H1 (cell line): ENCODE results near the gene F11R. TPM values are rescaled to one million over a fixed set of nuclear protein-coding genes. Genes with fewer than 3 reads are reported as not detected.

Experiments used
- CTCF ChIA-PET: fragments of 300-600 bp; sonication (Branson Sonifier 250); formaldehyde crosslinking; loops from one replicate; lab custom pipeline; 2021; ENCODE audit not compliant: partially characterized antibody; lab: Charles Lee
- POLR2A ChIA-PET: fragments of 300-600 bp; sonication (Branson Sonifier 250); formaldehyde crosslinking; loops from one replicate; lab custom pipeline; 2021; ENCODE audit warnings: inconsistent platforms; ENCODE audit not compliant: partially characterized antibody; lab: Charles Lee
- DNase-seq, 2 experiments: peaks; one replicate each; pipeline versions ENCODE4 v3.0.0 to v3.0.0-alpha.2; 2010 to 2022; ENCODE audit warnings: low spot score in 2 of 2, low read depth in 1 of 2, mixed read lengths in 1 of 2
- FAIRE-seq: peaks from 2 replicates; lab custom pipeline; 2011; peaks lifted over from hg19 to GRCh38; lab: Jason Lieb, UNC
- H2AFZ ChIP-seq: 2 replicates; pipeline ENCODE4 v1.8.1; 2012; ENCODE audit warnings: low read length, inconsistent platforms
- H2AK5ac ChIP-seq: 2 replicates; pipeline ENCODE4 v1.6.1; 2013; ENCODE audit warnings: low read depth, low read length
- H2BK120ac ChIP-seq: replicated peaks from 2 replicates; pipeline ENCODE3; 2013; ENCODE audit warnings: low read depth, low read length, inconsistent platforms
- H2BK12ac ChIP-seq: 2 replicates; pipeline ENCODE4 v1.6.1; 2013; ENCODE audit warnings: low read depth, low read length
- H2BK15ac ChIP-seq: 2 replicates; pipeline ENCODE4 v1.6.1; 2013; ENCODE audit warnings: low read length
- H2BK20ac ChIP-seq: 2 replicates; pipeline ENCODE4 v1.6.1; 2013; ENCODE audit warnings: low read length
- H2BK5ac ChIP-seq: 2 replicates; pipeline ENCODE4 v1.6.1; 2013; ENCODE audit warnings: low read depth, low read length
- H3K14ac ChIP-seq: 2 replicates; pipeline ENCODE4 v1.6.1; 2013; ENCODE audit warnings: inconsistent platforms; ENCODE audit not compliant: insufficient read length
- H3K18ac ChIP-seq: 2 replicates; pipeline ENCODE4 v1.6.1; 2013; ENCODE audit warnings: low read length; ENCODE audit errors: extremely low read depth
- H3K23ac ChIP-seq: 2 replicates; pipeline ENCODE4 v1.6.1; 2013; ENCODE audit warnings: inconsistent platforms; ENCODE audit not compliant: insufficient read length
- H3K23me2 ChIP-seq: 2 replicates; pipeline ENCODE4 v1.6.1; 2013; ENCODE audit warnings: low read depth, low read length
- H3K27ac ChIP-seq: 2 replicates; pipeline ENCODE4 v1.6.1; 2011; ENCODE audit warnings: low read depth, low read length, inconsistent platforms
- H3K27me3 ChIP-seq, 4 experiments: replicated peaks in 1 of 4; 1 replicate in 1 of 4; 2 replicates in 3 of 4; pipeline versions ENCODE4 v1.6.1 to v1.8.1; 2011 to 2013; ENCODE audit warnings: low read length in 3 of 4, mild to moderate bottlenecking in 3 of 4, inconsistent platforms in 2 of 4, mixed read lengths in 2 of 4, moderate library complexity in 1 of 4; ENCODE audit not compliant: control insufficient read depth in 3 of 4, insufficient read depth in 3 of 4; ENCODE audit errors: extremely low read depth in 1 of 4
- H3K36me3 ChIP-seq, 4 experiments: 2 replicates each; pipeline versions ENCODE4 v1.6.1 to v1.8.1; 2011 to 2013; ENCODE audit warnings: mild to moderate bottlenecking in 4 of 4, low read length in 3 of 4, moderate library complexity in 2 of 4, control low read depth in 1 of 4, inconsistent platforms in 1 of 4; ENCODE audit not compliant: insufficient read depth in 4 of 4, control insufficient read depth in 2 of 4
- H3K4ac ChIP-seq: replicated peaks from 2 replicates; pipeline ENCODE3; 2013; ENCODE audit warnings: low read length, low read depth, mixed read lengths, inconsistent platforms; ENCODE audit not compliant: insufficient read length
- H3K4me1 ChIP-seq, 4 experiments: replicated peaks in 1 of 4; 1 replicate in 1 of 4; 2 replicates in 3 of 4; pipeline versions ENCODE4 v1.6.1 to v1.8.1; 2011 to 2013; ENCODE audit warnings: low read length in 3 of 4, inconsistent platforms in 2 of 4, mixed read lengths in 1 of 4; ENCODE audit not compliant: insufficient read depth in 4 of 4, control insufficient read depth in 3 of 4
- H3K4me2 ChIP-seq, 2 experiments: 2 replicates each; pipeline versions ENCODE4 v1.6.1 to v1.8.1; 2011 to 2013; ENCODE audit warnings: low read depth in 2 of 2, low read length in 2 of 2, control low read depth in 1 of 2, inconsistent platforms in 1 of 2, mild to moderate bottlenecking in 1 of 2; ENCODE audit not compliant: insufficient read depth in 1 of 2
- H3K4me3 ChIP-seq, 4 experiments: fragments of 200-600, 300-600 bp in 1 of 4; sonication (generic), shearing (Covaris generic), sonication (Bioruptor Twin) in 1 of 4; 2 replicates each; pipeline versions ENCODE4 v1.5.1 to v1.8.1; 2011 to 2016; ENCODE audit warnings: low read length in 4 of 4, low read depth in 3 of 4, control low read depth in 2 of 4, inconsistent platforms in 2 of 4, mild to moderate bottlenecking in 2 of 4, mixed read lengths in 1 of 4, moderate library complexity in 1 of 4; ENCODE audit not compliant: insufficient read depth in 2 of 4; ENCODE audit errors: extremely low read depth in 1 of 4
- H3K56ac ChIP-seq: replicated peaks from 2 replicates; pipeline ENCODE3; 2013; ENCODE audit warnings: low read depth, mild to moderate bottlenecking, mixed read lengths, low read length, inconsistent platforms; ENCODE audit not compliant: insufficient read length
- H3K79me1 ChIP-seq: 2 replicates; pipeline ENCODE4 v1.6.1; 2013; ENCODE audit warnings: low read depth, low read length, control low read depth
- H3K79me2 ChIP-seq, 2 experiments: 2 replicates each; pipeline versions ENCODE4 v1.6.1 to v1.8.1; 2012 to 2013; ENCODE audit warnings: low read length in 2 of 2, mild to moderate bottlenecking in 2 of 2, inconsistent platforms in 1 of 2; ENCODE audit not compliant: insufficient read depth in 2 of 2, control insufficient read depth in 1 of 2
- H3K9ac ChIP-seq, 4 experiments: replicated peaks in 1 of 4; 1 replicate in 1 of 4; 2 replicates in 3 of 4; pipeline versions ENCODE4 v1.6.1 to v1.8.1; 2011 to 2013; ENCODE audit warnings: low read depth in 3 of 4, low read length in 3 of 4, control low read depth in 2 of 4, mild to moderate bottlenecking in 2 of 4, moderate library complexity in 2 of 4, inconsistent platforms in 1 of 4; ENCODE audit errors: extremely low read depth in 1 of 4
- H3K9me3 ChIP-seq, 2 experiments: 2 replicates each; pipeline versions ENCODE4 v1.6.1 to v1.8.1; 2012 to 2013; ENCODE audit warnings: mild to moderate bottlenecking in 2 of 2, moderate library complexity in 2 of 2, control low read depth in 1 of 2, inconsistent platforms in 1 of 2, low read depth in 1 of 2, low read length in 1 of 2, mixed read lengths in 1 of 2; ENCODE audit not compliant: insufficient read depth in 2 of 2
- H4K20me1 ChIP-seq, 2 experiments: replicated peaks in 1 of 2; 2 replicates each; pipeline versions ENCODE3 to v1.8.1; 2011 to 2013; ENCODE audit warnings: inconsistent platforms in 2 of 2, low read length in 2 of 2, mild to moderate bottlenecking in 1 of 2; ENCODE audit not compliant: insufficient read depth in 2 of 2, control insufficient read depth in 1 of 2
- H4K5ac ChIP-seq: 2 replicates; pipeline ENCODE4 v1.6.1; 2013; ENCODE audit warnings: low read length, low read depth, mixed read lengths, inconsistent platforms; ENCODE audit not compliant: insufficient read length
- H4K8ac ChIP-seq: 2 replicates; pipeline ENCODE4 v1.8.0; 2013; ENCODE audit warnings: mild to moderate bottlenecking, moderate library complexity, low read length, inconsistent platforms; ENCODE audit not compliant: insufficient read depth; ENCODE audit errors: extremely low read depth
- H4K91ac ChIP-seq: replicated peaks from 2 replicates; pipeline ENCODE3; 2013; ENCODE audit warnings: low read length, mixed read lengths, inconsistent platforms; ENCODE audit not compliant: insufficient read length
- BACH1 ChIP-seq: IDR thresholded peaks from 2 replicates; pipeline ENCODE4 v1.6.1; 2012; ENCODE audit warnings: low read length, improper control_type of control experiment
- BCL11A ChIP-seq, 2 experiments: IDR thresholded peaks; one replicate each; pipeline ENCODE4 v1.6.1; 2011; ENCODE audit warnings: low read depth in 2 of 2, low read length in 2 of 2, mild to moderate bottlenecking in 2 of 2
- BRCA1 ChIP-seq: IDR thresholded peaks from 2 replicates; pipeline ENCODE4 v1.6.1; 2012; ENCODE audit warnings: low read depth, low read length, improper control_type of control experiment
- CBX5 ChIP-seq: fragments of 300-800, 300-1000 bp; sonication (generic); IDR thresholded peaks from 2 replicates; pipeline ENCODE4 v1.7.1; 2016; ENCODE audit warnings: antibody characterized with exemption, low read length, low read depth
- CEBPB ChIP-seq: IDR thresholded peaks from 2 replicates; pipeline ENCODE4 v1.6.1; 2012; ENCODE audit warnings: low read depth, low read length
- CTBP2 ChIP-seq: IDR thresholded peaks from 2 replicates; pipeline ENCODE4 v1.7.0; 2011; ENCODE audit warnings: borderline replicate concordance, mild to moderate bottlenecking, moderate library complexity, mixed read lengths, low read length; ENCODE audit not compliant: insufficient read depth, insufficient read length
- JUND ChIP-seq: IDR thresholded peaks from 2 replicates; pipeline ENCODE4 v1.6.1; 2011; ENCODE audit warnings: mild to moderate bottlenecking, improper control_type of control experiment, low read length
- SIRT6 ChIP-seq: IDR thresholded peaks from one replicate; pipeline ENCODE4 v1.7.1; 2012; ENCODE audit warnings: low read length, inconsistent platforms
- SP2 ChIP-seq: IDR thresholded peaks from 2 replicates; pipeline ENCODE4 v1.6.1; 2012; ENCODE audit warnings: mild to moderate bottlenecking, low read length, inconsistent platforms
- TAF7 ChIP-seq: optimal IDR thresholded peaks from 2 replicates; pipeline ENCODE3; 2011; ENCODE audit warnings: low read depth, mild to moderate bottlenecking, inconsistent platforms, low read length, moderate library complexity, borderline replicate concordance
- WGBS, 2 experiments: shearing (Covaris generic) in 1 of 2; methylation state at CpG; one replicate each; pipeline versions ENCODE4 v1.1.6 to v1.1.7; 2013 to 2015; ENCODE audit warnings: low lambda C conversion rate in 2 of 2, mixed read lengths in 2 of 2, inconsistent platforms in 1 of 2, low coverage in 1 of 2, missing lambda C conversion rate in 1 of 2; ENCODE audit not compliant: insufficient replicate concordance in 2 of 2, insufficient coverage in 1 of 2, insufficient read length in 1 of 2; ENCODE audit errors: extremely low coverage in 1 of 2, missing lambda C conversion rate in 1 of 2; 5-methylcytosine and 5-hydroxymethylcytosine counted together
- polyA plus RNA-seq, 7 experiments: library from polyadenylated mRNA; depleted of rRNA in 3 of 7; stranded (reverse) in 5 of 7; unstranded in 2 of 7; fragments of >200 nt in 5 of 7; fragments of 200-250 nt in 2 of 7; gene quantifications; 1 replicate in 5 of 7; 2 replicates in 1 of 7; 4 replicates in 1 of 7; pipeline versions ENCODE4 v1.2.1 to v1.2.3, GENCODE V29; 2011 to 2013; ENCODE audit warnings: missing spikeins in 2 of 7, mixed read lengths in 2 of 7
- total RNA-seq: library from RNA; stranded (reverse); fragmentation: NEBNext Ultra II Directional; extraction: Animal tissue kit (Norgen Biotek cat#: 25700); gene quantifications from 2 replicates; pipeline ENCODE4 v1.2.1, GENCODE V29; 2021

The F11R gene
- total and polyA plus RNA-seq, 2 of the 8 experiments (the other 6 are each of a cell fraction or from before 2014, with no cell fraction given), result 159 to 200 TPM

DNA sequence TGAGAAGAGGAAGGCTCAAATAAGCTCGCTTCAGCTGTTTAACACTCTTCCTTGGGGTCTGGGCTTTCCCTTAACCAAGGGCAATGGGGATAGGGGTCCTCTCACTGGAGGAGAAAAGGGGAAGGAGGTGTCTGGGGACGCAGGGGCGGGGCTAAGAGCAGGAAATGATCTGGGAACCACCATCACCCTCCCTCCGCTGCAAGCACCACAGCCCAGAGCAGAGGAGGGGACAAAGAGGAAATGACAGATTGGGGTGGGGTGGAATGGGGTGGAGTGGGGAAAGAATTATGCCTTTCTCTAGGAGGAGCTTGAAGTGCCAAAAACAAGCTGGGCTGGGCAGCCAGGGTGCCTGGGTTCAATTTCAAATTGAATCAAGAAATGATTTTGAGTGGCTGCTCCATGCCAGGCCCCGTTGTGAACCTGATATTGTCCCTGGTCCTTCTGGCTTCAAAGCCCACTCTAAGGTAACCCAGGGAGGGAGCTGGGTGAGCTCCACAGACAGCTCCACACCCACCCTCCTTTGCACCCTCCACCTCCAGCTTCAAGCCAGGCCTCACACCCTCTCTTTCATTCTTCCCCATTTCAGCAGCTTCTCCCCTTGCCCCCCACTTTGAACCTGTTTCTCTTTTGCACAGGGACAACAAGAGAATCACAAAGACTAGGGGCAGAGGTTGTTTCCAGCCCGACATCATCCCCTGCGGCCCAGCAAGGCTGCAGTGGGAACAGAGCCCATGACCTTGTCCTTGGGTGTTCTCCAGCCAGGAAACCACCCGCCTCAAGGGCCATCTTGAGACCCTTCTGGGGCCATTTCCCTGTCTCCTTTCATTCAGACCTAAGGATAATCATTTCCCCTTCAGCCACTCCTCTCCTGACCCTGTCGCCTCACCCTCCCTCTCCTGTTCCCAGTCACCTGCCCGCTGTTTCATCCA, 47.6 kb upstream of the F11R start:
- Histone ChIP-seq H2AFZ (no peak overlapping the region), H3K4ac (peak overlapping the region; percentile 84), H3K56ac (no peak overlapping the region), H3K4me2 (no peak overlapping the region), H4K5ac (no peak overlapping the region), H3K18ac (no peak overlapping the region), H4K8ac (peak overlapping the region; percentile 70; the same call in 1 of the 2 replicates), H3K79me1 (no peaks in the 10 kb centered on the region), H3K79me2 (no peaks in the 10 kb centered on the region), H4K20me1 (peaks cover 0 to 3% of the 10 kb centered on the region in 2 experiments), H2BK20ac (no peak overlapping the region), H2BK15ac (0 out of 2 replicates have a peak overlapping the region, but pooled peaks have one; percentile 29), H3K23ac (no peak overlapping the region), H2BK12ac (no peak overlapping the region), H3K14ac (no peak overlapping the region), H3K36me3 (no peaks in the 10 kb centered on the region), H3K27ac (no peak overlapping the region), H3K23me2 (no peaks in the 10 kb centered on the region), H2BK5ac (no peak overlapping the region), H2AK5ac (no peak overlapping the region), H3K4me1 (peaks cover 0 to 8% (median 3%) of the 10 kb centered on the region in 4 experiments; a peak in 3 of 7 replicates), H3K9ac (no peak overlapping the region), H3K9me3 (no peaks in the 10 kb centered on the region), H3K27me3 (no peaks in the 10 kb centered on the region), H2BK120ac (no peak overlapping the region), H3K4me3 (no peak overlapping the region), H4K91ac (peak overlapping the region; percentile 30)
- POLR2A ChIA-PET, result interaction anchor here (1.0 to 1.4 kb wide), 2 partner anchors 29 to 64 kb away, joined by 3 to 4 read pairs; partner anchors contain the start of genes DEDD and TSTD1
- DNase-seq, result no peak
- no peak for TF ChIP-seq TAF7
- no peak for TF ChIP-seq CBX5
- no peak for TF ChIP-seq BACH1
- TF ChIP-seq BRCA1, result no peak
- TF ChIP-seq SP2, result no peak
- no peak for TF ChIP-seq JUND
- TF ChIP-seq BCL11A (IDR thresholded peaks at IDR 0.05; ENCODE audit: low read depth in 2 of 2, low read length in 2 of 2), result no peak
- no peak for TF ChIP-seq CEBPB
- TF ChIP-seq SIRT6, result no peak
- no peak for TF ChIP-seq CTBP2
- 86% methylated on average over 9 of the region's 10 CpGs; no CpG with 5 or more reads in 1 of the 2 experiments for WGBS, 2 experiments
- no peak for FAIRE-seq
- CTCF ChIA-PET, result interaction anchor here (0.7 to 17.8 kb wide), 6 partner anchors 9 to 288 kb away, joined by 3 to 282 read pairs (median 4); partner anchors contain the start of genes KLHDC9 and NECTIN4
